RKO (cell line): ENCODE results near the gene RNU5B-1.
"Not testable (repeated sequence)": the region's sequence is repeated elsewhere in the genome, so short reads cannot be mapped to it uniquely, and the experiment has no call there.

Experiments
- DNase-seq: peaks from one replicate; pipeline ENCODE4 v3.0.0-alpha.2; 2016; ENCODE audit warnings: low spot score

RNU5B-1 gene

DNA sequence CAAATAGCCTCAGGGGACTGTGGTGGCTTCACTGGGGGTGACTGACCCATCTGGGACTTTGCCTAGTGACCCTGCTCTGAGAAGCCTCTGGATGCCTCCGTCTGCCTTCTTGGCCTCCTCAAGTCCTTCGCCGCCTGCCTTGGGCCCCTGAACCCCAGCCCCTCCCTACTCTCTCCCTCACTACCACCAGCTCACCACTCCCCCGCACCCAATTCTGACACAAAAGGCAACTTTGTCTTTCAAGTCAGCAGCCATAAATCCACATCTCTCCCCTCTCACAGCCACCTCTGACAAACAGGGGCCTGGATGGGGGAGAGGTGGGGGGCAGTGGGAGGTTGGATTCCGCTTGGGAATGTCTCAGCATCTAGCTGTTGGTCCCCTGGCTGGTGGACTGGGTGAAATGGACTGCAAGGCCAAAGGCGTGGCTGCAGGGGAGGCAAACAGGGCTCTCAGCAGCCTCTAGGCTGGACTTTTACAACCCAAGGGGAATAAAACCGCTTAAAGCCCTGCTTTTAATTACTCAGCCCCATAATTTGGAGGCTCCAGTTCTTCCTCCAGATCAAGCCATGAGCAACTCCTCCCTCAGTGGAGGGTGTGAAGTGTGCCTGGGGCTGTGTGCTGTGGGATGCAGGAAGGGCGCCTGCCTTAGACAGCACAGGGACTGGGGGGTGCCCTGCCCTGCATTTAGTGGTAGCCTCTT, 39.9 kb downstream of the RNU5B-1 start:
- no peak for DNase-seq

- no peak for DNase-seq
These were observed 40.4 kb downstream of the RNU5B-1 start for GRCh38 chr15:65344914-65345275.

DNA sequence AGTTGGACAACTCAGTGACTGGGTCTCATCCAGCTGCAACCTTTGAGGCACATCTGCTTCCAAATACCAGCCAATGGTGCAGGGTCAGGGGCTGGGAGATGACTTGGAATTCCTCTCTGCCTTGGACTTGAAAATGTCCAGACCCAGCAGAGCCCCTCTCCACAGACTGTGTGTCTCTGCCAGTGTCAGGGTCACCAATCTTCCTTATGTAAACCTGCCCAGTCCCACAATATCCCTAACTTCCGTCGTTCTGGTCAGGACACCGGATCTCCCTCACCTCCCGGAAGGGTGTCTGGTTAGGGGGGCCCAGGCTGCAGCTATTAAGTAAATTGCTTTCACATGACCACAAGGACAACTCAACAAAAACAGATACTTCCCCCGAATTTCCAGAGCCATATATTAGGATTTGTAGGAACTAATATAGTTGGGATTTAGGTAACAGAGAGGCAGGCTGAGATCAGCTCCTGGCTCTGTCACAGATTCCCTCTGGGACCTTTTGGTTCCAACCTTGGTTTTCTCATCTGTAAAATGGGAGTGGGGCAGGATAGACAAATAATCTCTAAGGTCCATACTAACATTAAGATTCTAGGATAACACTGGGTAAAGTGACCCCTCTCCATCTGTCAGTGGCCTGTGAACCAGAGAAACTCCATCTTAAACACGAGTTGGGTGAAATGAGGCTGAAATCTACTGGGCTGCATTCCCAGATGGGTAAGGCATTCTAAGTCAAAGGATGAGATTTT, 42.5 kb downstream of the RNU5B-1 start:
- DNase-seq = no peak

DNA sequence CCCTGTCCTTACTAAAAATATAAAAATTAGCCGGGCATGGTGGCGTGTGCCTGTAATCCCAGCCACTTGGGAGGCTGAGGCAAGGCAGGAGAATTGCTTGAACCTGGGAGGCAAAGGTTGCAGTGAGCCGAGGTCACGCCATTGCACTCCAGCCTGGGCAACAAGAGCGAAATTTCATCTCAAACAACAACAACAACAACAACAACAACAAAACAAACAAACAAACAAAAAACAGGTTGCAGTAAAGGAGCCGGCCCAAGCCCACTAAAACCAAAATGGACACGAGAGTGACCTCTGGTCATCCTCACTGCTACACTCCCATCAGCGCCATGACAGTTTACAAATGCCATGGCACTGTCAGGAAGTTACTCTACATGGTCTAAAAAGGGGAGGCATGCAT, 43.3 kb downstream of the RNU5B-1 start:
- not testable (repeated sequence) for DNase-seq

DNA sequence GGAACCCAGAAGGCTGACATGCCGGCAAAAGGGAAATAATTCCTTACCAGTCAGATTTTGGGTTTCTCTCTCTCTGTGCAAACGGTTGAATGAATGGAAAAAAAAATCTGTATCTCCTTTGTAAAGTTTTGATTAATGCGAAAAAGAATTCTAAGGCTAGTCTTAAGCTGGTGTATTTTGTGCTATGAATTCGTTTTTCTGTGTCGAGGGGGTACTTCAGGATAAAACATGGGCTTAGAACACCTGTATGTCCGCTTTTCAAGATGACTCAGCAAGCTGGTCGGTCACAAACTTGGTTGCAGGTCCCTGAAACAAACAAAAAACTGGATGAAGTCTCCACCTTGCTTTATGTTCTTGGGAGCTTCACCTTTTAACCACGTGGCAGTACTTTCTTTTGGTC, 44.9 kb downstream of the RNU5B-1 start:
- no peak for DNase-seq

- not testable (repeated sequence) for DNase-seq
These were observed 47.5 kb downstream of the RNU5B-1 start for GRCh38 chr15:65351972-65352371.
